ENCODE measurements around the gene VSIG8.

DNA sequence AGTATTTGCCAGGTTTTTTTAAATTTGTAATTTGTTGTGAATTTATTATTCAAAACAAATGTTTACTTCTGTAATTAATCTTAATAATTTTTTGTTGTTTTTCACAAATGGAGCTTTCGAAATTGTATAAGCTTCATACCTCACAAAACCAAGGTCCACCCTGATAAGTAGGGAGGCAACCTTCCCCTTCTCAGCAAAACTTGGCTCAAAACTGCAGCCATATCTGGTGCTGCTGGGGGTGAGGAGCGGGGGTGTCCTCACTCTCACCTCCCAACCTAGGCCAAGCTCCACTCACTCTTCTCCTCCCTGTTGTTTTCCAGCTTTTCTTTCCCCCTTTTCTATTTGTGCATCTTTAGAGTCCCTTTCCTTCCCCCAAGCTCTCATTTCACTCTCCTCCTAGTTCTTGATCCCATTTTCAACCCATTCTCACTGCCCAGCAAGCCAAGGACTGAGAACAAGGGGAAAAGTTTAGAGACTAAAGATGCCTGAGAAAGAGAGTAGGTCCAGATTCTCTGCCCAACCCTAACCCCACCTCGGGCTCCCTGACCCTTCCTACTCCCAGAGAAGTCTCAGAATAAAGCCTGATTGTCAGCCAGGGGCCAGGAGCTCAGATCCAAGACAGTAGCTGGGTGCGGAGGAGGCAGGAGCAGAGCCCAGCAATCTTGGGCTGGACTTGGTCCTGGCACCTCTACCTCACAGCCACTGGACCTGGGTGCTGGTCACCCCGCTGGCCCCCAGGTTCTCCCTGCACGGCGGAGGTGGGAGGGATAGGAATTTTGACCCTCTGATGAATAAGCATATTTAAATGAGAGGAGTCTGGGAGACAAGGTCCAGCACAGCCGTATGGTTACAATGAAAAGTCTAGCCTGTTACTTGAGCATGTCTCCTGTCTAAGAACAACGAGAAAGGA, 45.8 kb upstream of the VSIG8 start:
- no peak for TF ChIP-seq ZNF274 (IDR thresholded peaks at IDR 0.05; ENCODE audit: low read depth, low read length)
- no peak for TF ChIP-seq YY1 (IDR thresholded peaks at IDR 0.05; ENCODE audit: insufficient read depth, insufficient read length)
